ENCODE results near the gene PRM2.

DNA sequence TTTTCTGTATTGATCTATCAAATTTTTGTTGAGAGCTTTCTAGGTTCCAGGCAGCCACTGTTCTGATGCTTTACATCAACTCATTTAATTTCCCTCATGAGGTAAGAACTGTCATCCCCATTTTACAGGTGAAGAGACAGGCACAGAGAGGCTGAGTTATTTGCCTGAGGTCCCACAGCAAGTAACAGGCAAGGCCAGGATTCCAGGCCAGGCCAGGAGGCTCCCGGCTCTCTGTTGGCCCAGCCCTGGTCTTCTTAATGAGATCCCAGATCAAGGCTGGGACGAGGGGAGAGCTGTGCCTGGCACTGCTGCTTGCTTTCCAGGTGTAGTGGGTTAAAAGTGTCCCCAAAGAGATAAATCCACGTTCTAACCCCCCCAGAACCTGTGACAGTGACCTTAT lies 46.5 kb upstream of the PRM2 start:
- TF ChIP-seq, protein P1, sequence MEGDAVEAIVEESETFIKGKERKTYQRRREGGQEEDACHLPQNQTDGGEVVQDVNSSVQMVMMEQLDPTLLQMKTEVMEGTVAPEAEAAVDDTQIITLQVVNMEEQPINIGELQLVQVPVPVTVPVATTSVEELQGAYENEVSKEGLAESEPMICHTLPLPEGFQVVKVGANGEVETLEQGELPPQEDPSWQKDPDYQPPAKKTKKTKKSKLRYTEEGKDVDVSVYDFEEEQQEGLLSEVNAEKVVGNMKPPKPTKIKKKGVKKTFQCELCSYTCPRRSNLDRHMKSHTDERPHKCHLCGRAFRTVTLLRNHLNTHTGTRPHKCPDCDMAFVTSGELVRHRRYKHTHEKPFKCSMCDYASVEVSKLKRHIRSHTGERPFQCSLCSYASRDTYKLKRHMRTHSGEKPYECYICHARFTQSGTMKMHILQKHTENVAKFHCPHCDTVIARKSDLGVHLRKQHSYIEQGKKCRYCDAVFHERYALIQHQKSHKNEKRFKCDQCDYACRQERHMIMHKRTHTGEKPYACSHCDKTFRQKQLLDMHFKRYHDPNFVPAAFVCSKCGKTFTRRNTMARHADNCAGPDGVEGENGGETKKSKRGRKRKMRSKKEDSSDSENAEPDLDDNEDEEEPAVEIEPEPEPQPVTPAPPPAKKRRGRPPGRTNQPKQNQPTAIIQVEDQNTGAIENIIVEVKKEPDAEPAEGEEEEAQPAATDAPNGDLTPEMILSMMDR (conservative IDR thresholded peaks at IDR 0.05) = no peak
- TF ChIP-seq ZFX (IDR thresholded peaks at IDR 0.05) = no peak
